Motor neuron (in vitro differentiated cells): Measurements from ENCODE around the gene SLC9A3. TPM values are rescaled to one million over a fixed set of nuclear protein-coding genes. Genes with fewer than 3 reads are reported as not detected.
"Not testable (repeated sequence)": the region's sequence is repeated elsewhere in the genome, so short reads cannot be mapped to it uniquely, and the experiment has no call there.

Experiments
- ATAC-seq, 8 experiments: fragments of 200-7000 bp; cut with Tn5 transposase; replicated peaks in 6 of 8; 2 replicates each; pipeline ENCODE4 v1.8.0; 2021; ENCODE audit warnings: mild to moderate bottlenecking in 8 of 8, moderate library complexity in 8 of 8
- H3K27ac ChIP-seq, 2 donors: fragments of 250-450 bp; sonication (Bioruptor Pico); 2 replicates each; pipeline ENCODE4 v1.9.0; 2021; ENCODE audit warnings: antibody characterized with exemption in 2 of 2, mild to moderate bottlenecking in 2 of 2, moderate library complexity in 1 of 2
- H3K4me1 ChIP-seq, 2 donors: fragments of 250-450 bp; sonication (Bioruptor Pico); replicated peaks in 1 of 2; 2 replicates each; pipeline ENCODE4 v1.6.1; 2021; ENCODE audit warnings: antibody characterized with exemption in 2 of 2, mild to moderate bottlenecking in 2 of 2, moderate library complexity in 1 of 2
- H3K4me3 ChIP-seq, 5 donors: fragments of 250-450 bp; sonication (Bioruptor Pico); 2 replicates each; pipeline ENCODE4 v1.9.0; 2021; ENCODE audit warnings: antibody characterized with exemption in 5 of 5, mild to moderate bottlenecking in 5 of 5, moderate library complexity in 4 of 5
- WGBS, 10 experiments: fragments of 450-650 bp; shearing (Covaris generic); methylation state at CpG; one replicate each; pipeline ENCODE4 v1.0.0; 2022; 5-methylcytosine and 5-hydroxymethylcytosine counted together
- in situ Hi-C, 9 experiments: fragments of 400-800 bp; cut with MboI; loops; one replicate each; pipeline ENCODE4 v1.15.0; 2021; ENCODE audit warnings: low sequenced_read_pairs in 9 of 9, low pct_unique_long_range_greater_than_20kb in 2 of 9; ENCODE audit not compliant: unreplicated experiment in 9 of 9
- total RNA-seq, 8 experiments: library from RNA; unstranded; fragments of 300-600 nt; gene quantifications; 2 replicates each; pipeline versions ENCODE4 v1.2.3 to v1.2.4, GENCODE V29; 2022

Gene SLC9A3
- total RNA-seq, 8 experiments from 2014 or later = 0.97 to 92.5 (median 1.6) TPM

GRCh38 chr5:491119-491855 lies 33.0 kb downstream of the SLC9A3 start:
- in situ Hi-C loops = no loop called here
- H3K27ac ChIP-seq = no peak overlapping the region
- 12 to 83% methylated on average over 6 to 9 of the region's 52 CpGs; no CpG with 5 or more reads in 8 of the 10 experiments for WGBS, 10 experiments
- no peak overlapping the region for H3K4me3 ChIP-seq
- ATAC-seq = peak in 3 of 8 experiments; percentile 13 to 25 (median 23)
- peaks cover 7 to 14% of the 10 kb centered on the region in 2 donors for H3K4me1 ChIP-seq

DNA sequence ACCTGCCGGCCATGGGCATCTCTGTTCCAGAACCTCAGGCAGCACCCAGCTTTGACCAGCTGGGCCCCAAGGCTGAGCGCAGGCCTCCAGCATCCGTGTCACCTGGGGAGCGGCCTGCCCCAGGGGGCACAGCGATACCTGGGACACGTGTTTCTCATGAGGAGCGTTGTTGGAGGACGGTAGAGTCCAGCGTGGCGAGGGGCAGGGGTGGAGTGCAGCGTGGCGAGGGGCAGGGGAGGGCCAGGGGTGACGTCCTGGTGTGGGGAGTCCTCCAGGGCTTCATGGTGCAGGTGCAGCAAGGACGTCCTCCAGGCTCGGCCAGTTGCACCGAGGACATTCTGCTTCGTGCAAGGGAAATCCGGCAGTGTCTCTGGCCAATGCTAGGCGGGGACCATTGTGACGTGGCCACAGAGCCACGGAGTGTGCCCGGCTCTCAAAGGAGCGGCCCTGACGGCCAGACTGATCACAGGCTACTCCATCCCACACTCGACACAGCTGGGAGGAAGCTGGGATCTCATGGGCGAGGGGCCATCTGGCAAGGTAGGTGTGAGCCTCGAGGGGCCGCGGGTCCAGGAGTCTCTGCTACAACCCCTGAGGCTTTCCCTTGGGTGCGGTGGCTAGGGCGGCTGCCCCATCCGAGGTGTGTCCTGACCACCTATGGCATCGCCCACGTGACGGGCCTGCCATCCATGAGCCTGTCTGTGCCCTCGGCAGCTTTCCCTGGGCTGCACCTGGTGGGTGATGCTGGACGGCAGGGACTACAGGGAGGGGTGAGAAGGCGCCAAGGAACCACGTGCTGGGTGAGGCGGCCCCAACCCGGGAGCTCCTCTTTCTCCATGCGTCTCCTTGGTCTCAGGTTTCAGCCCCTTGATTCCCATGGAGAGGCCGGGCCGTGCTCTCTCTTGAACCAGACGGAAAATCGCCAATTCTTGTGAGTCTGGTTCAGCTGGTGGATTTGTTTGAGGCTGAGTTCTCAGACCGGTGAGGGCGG lies 33.8 kb downstream of the SLC9A3 start:
- in situ Hi-C loops = no loop called here
- WGBS, 10 experiments = 38 to 73% (median 65%) methylated on average over 1 to 10 of the region's 48 CpGs; no CpG with 5 or more reads in 5 of the 10 experiments

DNA sequence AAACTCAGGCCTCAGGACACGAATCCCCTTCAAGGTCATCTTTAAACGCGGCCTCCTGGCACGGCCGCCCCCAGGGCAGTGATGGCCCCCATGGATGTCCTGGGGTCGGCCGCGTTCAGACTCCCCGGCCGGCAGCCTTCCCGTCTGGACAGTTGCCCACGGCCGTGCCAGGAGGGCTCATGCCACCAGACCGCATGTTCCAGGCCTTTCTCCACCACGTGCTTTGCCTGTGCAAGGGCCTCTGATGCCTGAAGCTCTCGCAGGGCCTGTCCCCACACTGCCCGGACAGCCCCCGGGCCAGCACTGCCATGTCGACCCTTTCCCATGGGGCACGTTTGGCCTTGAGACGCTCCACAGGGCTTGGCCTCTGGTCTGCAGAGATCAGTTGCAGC lies 34.6 kb downstream of the SLC9A3 start:
- H3K4me1 ChIP-seq = peaks cover 7 to 14% of the 10 kb centered on the region in 2 donors
- ATAC-seq = no peak
- H3K27ac ChIP-seq = no peak overlapping the region
- in situ Hi-C loops = no loop called here
- no peak overlapping the region for H3K4me3 ChIP-seq
- 0 to 69% (median 55%) methylated on average over 1 to 6 of the region's 21 CpGs; no CpG with 5 or more reads in 6 of the 10 experiments for WGBS, 10 experiments

More for the DNA sequence above, 33.8 kb downstream of the SLC9A3 start:
- Histone ChIP-seq H3K4me3 (no peak overlapping the region), H3K27ac (no peak overlapping the region), H3K4me1 (peaks cover 7 to 14% of the 10 kb centered on the region in 2 donors)
- no peak for ATAC-seq

- WGBS, 10 experiments = 49 to 69% methylated on average over 2 to 4 of the region's 40 CpGs; no CpG with 5 or more reads in 8 of the 10 experiments
- peak in 2 of 8 experiments; percentile 28 to 34 for ATAC-seq
- H3K4me1 ChIP-seq = peaks cover 7 to 14% of the 10 kb centered on the region in 2 donors
- in situ Hi-C loops = no loop called here
- no peak overlapping the region for H3K27ac ChIP-seq
- no peak overlapping the region for H3K4me3 ChIP-seq
Observed at GRCh38 chr5:488744-489688, 35.2 kb downstream of the SLC9A3 start.

DNA sequence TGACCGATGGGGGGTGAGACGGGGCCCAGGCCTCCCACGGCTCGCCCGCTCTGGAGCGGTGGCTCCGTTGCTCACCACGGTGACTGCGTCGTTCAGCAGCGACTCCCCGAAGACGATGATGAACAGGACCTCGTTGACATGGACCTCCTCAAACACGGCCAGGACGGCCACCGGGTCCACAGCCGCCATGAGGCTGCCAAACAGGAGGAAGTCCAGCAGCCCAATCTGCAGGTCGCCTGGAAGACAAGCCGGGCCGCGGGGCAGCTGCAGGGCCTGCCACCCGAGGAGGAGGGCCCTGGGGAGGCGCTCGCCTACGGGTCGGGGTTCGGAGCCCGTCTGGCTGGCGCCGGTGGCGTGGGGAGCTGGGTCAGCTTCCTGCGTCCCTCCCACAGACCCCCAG lies 36.0 kb downstream of the SLC9A3 start:
- no peak for ATAC-seq
- Histone ChIP-seq H3K4me1 (peaks cover 3 to 12% of the 10 kb centered on the region in 2 donors), H3K4me3 (no peak overlapping the region), H3K27ac (no peak overlapping the region)
- in situ Hi-C loops = no loop called here
- WGBS, 10 experiments = 82 to 88% (median 83%) methylated on average over 2 to 8 of the region's 33 CpGs; no CpG with 5 or more reads in 7 of the 10 experiments

DNA sequence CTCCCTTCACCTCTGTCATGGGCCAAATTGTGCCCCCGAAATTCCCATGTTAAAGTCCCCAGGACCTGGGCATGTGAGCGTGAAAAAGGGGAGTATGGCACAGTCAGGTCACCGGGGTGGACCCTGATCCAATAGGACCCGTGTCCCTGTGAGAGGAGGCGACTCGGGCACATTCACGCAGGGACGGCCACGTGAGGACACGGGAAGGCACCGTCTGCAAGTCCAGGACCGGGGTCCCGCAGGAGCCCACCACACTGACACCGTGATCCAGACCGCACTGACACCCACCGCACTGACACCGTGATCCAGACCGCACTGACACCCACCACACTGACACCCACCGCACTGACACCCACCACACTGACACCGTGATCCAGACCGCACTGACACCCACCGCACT lies 37.7 kb downstream of the SLC9A3 start:
- H3K4me3 ChIP-seq, H3K27ac ChIP-seq, H3K4me1 ChIP-seq, ATAC-seq, in situ Hi-C loops: not testable (repeated sequence)
- 40 to 93% methylated on average over 1 to 3 of the region's 22 CpGs; no CpG with 5 or more reads in 8 of the 10 experiments for WGBS, 10 experiments

GRCh38 chr5:485946-486491 lies 38.2 kb downstream of the SLC9A3 start:
- H3K27ac ChIP-seq = no peak overlapping the region
- H3K4me1 ChIP-seq = no peaks in the 10 kb centered on the region
- no peak overlapping the region for H3K4me3 ChIP-seq
- WGBS, 10 experiments = 27 to 82% methylated on average over 3 of the region's 23 CpGs; no CpG with 5 or more reads in 8 of the 10 experiments
- peak in 2 of 8 experiments; percentile 14 to 56 for ATAC-seq
- in situ Hi-C loops = no loop called here

GRCh38 chr5:485113-485945 lies 38.9 kb downstream of the SLC9A3 start:
- in situ Hi-C loops = no loop called here

GRCh38 chr5:484556-484955 lies 39.7 kb downstream of the SLC9A3 start:
- no peaks in the 10 kb centered on the region for H3K4me1 ChIP-seq
- no peak overlapping the region for H3K4me3 ChIP-seq
- no peak overlapping the region for H3K27ac ChIP-seq
- 40 to 66% methylated on average over 1 to 9 of the region's 24 CpGs; no CpG with 5 or more reads in 8 of the 10 experiments for WGBS, 10 experiments
- in situ Hi-C loops = no loop called here
- ATAC-seq = no peak

More at GRCh38 chr5:485113-485945, 38.9 kb downstream of the SLC9A3 start:
- ATAC-seq = peak in 1 of 8 experiments; percentile 69
- 18 to 63% (median 44%) methylated on average over 2 to 5 of the region's 29 CpGs; no CpG with 5 or more reads in 5 of the 10 experiments for WGBS, 10 experiments
- no peak overlapping the region for H3K4me3 ChIP-seq
- H3K27ac ChIP-seq = no peak overlapping the region
- H3K4me1 ChIP-seq = no peaks in the 10 kb centered on the region

GRCh38 chr5:483434-484140 lies 40.7 kb downstream of the SLC9A3 start:
- in situ Hi-C loops = no loop called here

DNA sequence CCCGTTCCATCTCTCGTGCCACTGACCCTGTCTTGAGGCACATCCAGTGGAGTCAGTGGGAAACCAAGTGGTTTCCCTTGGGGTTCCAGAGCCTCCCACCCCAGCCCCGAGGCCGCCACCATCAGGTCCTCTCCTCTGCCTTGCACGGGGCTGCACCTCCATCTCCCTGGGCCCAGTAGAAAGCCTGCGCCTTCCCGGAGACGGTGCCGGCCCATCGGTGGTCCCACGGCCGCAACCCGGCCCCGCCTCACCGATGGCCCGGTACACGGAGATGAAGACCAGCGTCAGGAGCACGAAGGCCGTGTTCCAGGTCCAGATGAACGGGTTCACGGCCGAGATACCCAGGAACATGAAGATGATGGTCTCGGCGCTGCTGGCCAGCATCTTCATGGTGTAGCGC lies 41.2 kb downstream of the SLC9A3 start:
- 89 to 90% methylated on average over 9 to 13 of the region's 26 CpGs; no CpG with 5 or more reads in 8 of the 10 experiments for WGBS, 10 experiments
- Histone ChIP-seq H3K27ac (no peak overlapping the region), H3K4me1 (no peaks in the 10 kb centered on the region), H3K4me3 (no peak overlapping the region)
- in situ Hi-C loops = no loop called here
- no peak for ATAC-seq

More at GRCh38 chr5:483434-484140, 40.7 kb downstream of the SLC9A3 start:
- no peak for ATAC-seq
- Histone ChIP-seq H3K4me3 (no peak overlapping the region), H3K4me1 (no peaks in the 10 kb centered on the region), H3K27ac (no peak overlapping the region)
- 85 to 90% (median 89%) methylated on average over 2 to 10 of the region's 34 CpGs; no CpG with 5 or more reads in 7 of the 10 experiments for WGBS, 10 experiments
